Vagina (tissue), 2 donors: ENCODE results near the gene EPAS1.

Source experiments
- POLR2A ChIP-seq, 2 donors: fragments of 450-650 bp; IDR thresholded peaks; one replicate each; pipeline ENCODE4 v1.6.1; 2017; ENCODE audit warnings: antibody characterized with exemption in 2 of 2, mild to moderate bottlenecking in 2 of 2, moderate library complexity in 2 of 2
- POLR2AphosphoS5 ChIP-seq, 2 donors: sonication (generic); formaldehyde crosslinking; IDR thresholded peaks; one replicate each; pipeline ENCODE4 v1.9.0; 2017; ENCODE audit warnings: antibody characterized with exemption in 2 of 2, mild to moderate bottlenecking in 2 of 2, low read depth in 1 of 2; ENCODE audit not compliant: insufficient read depth in 1 of 2

DNA sequence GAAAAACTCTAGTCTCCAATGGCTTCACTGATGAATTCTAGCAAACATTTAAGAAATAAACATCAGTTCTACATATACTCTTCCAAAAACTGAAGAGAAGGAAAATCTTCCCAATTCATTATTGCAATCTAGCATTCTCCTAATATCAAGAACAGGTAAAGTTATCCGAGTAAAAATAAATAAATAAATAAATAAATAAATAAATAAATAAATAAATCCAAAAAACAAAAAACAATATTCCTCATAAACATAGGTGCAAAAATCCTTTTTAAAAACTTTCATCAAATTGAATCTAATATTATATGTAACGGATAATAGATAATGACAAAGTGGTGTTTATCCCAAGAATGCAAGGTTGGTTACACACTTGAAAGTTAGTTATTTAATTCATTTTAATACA is 123.7 kb downstream of the EPAS1 start:
- no peak for TF ChIP-seq POLR2A (IDR thresholded peaks at IDR 0.05)
- TF ChIP-seq POLR2AphosphoS5 (IDR thresholded peaks at IDR 0.05; ENCODE audit: insufficient read depth in 1 of 2, low read depth in 1 of 2) = no peak
